IPS-18a (cell line): ENCODE results near the gene CYTH3.
A peak's percentile ranks its signal among the peaks of the same experiment; 100 is the strongest.
"Not testable (repeated sequence)": the region's sequence is repeated elsewhere in the genome, so short reads cannot be mapped to it uniquely, and the experiment has no call there.

Source experiments
- H3K27ac ChIP-seq: one replicate; pipeline ENCODE4 v1.5.1; 2013; ENCODE audit warnings: low read length
- H3K27me3 ChIP-seq: one replicate; pipeline ENCODE4 v1.6.1; 2013; ENCODE audit warnings: mild to moderate bottlenecking, low read length; ENCODE audit not compliant: control insufficient read depth, insufficient read depth
- H3K36me3 ChIP-seq: one replicate; pipeline ENCODE4 v1.6.1; 2013; ENCODE audit warnings: low read depth, low read length; ENCODE audit not compliant: control insufficient read depth
- H3K4me1 ChIP-seq: one replicate; pipeline ENCODE4 v1.6.1; 2013; ENCODE audit warnings: low read depth, low read length; ENCODE audit not compliant: control insufficient read depth
- H3K4me3 ChIP-seq: one replicate; pipeline ENCODE4 v1.5.1; 2013; ENCODE audit warnings: low read length
- H3K9ac ChIP-seq: one replicate; pipeline ENCODE4 v1.6.1; 2013; ENCODE audit warnings: mild to moderate bottlenecking, low read length, moderate library complexity
- H3K9me3 ChIP-seq: one replicate; pipeline ENCODE4 v1.6.1; 2013; ENCODE audit warnings: low read depth, low read length; ENCODE audit not compliant: control insufficient read depth

Gene CYTH3, protein sequence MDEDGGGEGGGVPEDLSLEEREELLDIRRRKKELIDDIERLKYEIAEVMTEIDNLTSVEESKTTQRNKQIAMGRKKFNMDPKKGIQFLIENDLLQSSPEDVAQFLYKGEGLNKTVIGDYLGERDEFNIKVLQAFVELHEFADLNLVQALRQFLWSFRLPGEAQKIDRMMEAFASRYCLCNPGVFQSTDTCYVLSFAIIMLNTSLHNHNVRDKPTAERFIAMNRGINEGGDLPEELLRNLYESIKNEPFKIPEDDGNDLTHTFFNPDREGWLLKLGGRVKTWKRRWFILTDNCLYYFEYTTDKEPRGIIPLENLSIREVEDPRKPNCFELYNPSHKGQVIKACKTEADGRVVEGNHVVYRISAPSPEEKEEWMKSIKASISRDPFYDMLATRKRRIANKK

DNA sequence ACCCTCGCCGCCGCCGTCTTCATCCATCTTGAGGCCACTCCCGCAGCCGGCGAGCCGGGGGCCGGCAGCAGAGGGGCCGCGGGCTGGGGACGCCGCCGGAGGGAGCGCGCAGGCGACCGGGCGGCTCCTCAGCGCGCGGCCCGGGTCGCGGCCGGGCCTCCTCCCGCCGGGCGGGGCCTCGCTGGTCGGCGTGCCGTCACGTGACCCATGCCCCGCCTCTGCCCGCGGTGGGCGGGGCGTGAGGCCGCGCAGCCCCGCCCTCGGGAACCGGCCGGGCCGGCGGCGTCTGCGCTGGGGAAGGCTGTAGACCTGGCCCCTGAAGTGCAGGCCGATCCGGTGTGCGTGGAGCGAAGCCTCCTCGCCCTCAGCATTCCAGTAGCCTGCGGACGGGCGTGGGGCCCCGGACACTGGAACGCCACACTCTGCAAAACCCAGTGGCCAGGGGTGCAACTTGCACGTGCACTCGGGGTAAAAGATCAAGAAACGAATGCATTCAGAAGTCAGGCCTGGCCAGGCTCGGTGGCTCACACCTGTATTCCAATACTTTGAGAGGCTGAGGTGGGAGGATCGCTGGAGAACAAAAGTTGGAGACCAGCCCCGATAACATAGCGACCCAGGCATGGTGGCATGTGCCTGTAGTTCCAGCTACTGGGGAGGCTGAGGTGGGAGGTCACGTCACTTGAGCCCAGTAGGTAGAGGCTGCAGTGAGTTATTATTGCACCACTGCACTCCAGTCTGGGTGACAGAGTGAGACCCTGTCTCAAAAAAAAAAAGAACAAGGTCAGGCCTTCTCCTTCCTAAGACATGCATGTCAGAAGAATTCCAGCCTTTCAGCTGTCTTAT is at the start of gene CYTH3:
Gene CYTH3, minus strand, starts transcription at position 144 of the 843 bp plus-strand sequence. Its CDS starts 117 bp downstream, at position 27.
- peak within 1 kb of the TSS; percentile 34 for H3K9ac ChIP-seq
- H3K4me3 ChIP-seq = peak within 1 kb of the TSS; percentile 85
- H3K9me3 ChIP-seq = no peaks in the 10 kb centered on the region
- H3K4me1 ChIP-seq = peaks cover 12% of the 10 kb centered on the region
- no peak within 1 kb of the TSS for H3K27ac ChIP-seq
- H3K27me3 ChIP-seq = peaks cover 24% of the 10 kb centered on the region
- H3K36me3 ChIP-seq = no peaks in the 10 kb centered on the region

- Histone ChIP-seq H3K36me3 (no peaks in the 10 kb centered on the region), H3K27ac (no peak overlapping the region), H3K9ac (no peak overlapping the region), H3K27me3 (no peaks in the 10 kb centered on the region), H3K4me1 (no peaks in the 10 kb centered on the region), H3K9me3 (no peaks in the 10 kb centered on the region), H3K4me3 (no peak overlapping the region)
Observed at GRCh38 chr7:6320791-6321190, 48.4 kb upstream of the CYTH3 start.

GRCh38 chr7:6317797-6318438 is 45.5 kb upstream of the CYTH3 start:
- Histone ChIP-seq H3K27me3 (no peaks in the 10 kb centered on the region), H3K9me3 (no peaks in the 10 kb centered on the region), H3K9ac (no peak overlapping the region), H3K27ac (no peak overlapping the region), H3K36me3 (no peaks in the 10 kb centered on the region), H3K4me3 (no peak overlapping the region), H3K4me1 (no peaks in the 10 kb centered on the region)

DNA sequence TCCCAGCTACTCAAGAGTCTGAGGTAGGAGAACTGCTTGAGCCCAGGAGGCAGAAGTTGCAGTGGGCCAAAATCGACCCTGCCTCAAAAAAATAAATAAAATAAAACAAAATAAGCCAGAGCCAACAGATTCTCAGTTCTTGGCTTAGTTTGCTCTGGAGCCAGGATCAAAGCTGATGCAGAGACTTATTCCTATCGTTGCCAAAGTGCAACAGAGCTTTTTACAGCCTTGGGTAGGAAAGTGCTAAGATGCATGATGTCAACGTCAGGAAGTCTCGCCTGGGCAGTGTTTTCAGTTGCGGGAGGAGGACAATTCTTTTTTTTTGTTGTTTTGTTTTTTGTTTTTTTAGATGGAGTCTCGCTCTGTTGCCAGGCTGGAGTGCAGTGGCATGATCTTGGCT is 43.8 kb upstream of the CYTH3 start:
- Histone ChIP-seq H3K4me3 (no peak overlapping the region), H3K4me1 (no peaks in the 10 kb centered on the region), H3K9ac (no peak overlapping the region), H3K27me3 (no peaks in the 10 kb centered on the region), H3K27ac (no peak overlapping the region), H3K9me3 (no peaks in the 10 kb centered on the region), H3K36me3 (no peaks in the 10 kb centered on the region)

GRCh38 chr7:6315746-6316145 is 43.3 kb upstream of the CYTH3 start:
- H3K4me1 ChIP-seq = no peaks in the 10 kb centered on the region
- H3K9ac ChIP-seq = no peak overlapping the region
- H3K27ac ChIP-seq = no peak overlapping the region

DNA sequence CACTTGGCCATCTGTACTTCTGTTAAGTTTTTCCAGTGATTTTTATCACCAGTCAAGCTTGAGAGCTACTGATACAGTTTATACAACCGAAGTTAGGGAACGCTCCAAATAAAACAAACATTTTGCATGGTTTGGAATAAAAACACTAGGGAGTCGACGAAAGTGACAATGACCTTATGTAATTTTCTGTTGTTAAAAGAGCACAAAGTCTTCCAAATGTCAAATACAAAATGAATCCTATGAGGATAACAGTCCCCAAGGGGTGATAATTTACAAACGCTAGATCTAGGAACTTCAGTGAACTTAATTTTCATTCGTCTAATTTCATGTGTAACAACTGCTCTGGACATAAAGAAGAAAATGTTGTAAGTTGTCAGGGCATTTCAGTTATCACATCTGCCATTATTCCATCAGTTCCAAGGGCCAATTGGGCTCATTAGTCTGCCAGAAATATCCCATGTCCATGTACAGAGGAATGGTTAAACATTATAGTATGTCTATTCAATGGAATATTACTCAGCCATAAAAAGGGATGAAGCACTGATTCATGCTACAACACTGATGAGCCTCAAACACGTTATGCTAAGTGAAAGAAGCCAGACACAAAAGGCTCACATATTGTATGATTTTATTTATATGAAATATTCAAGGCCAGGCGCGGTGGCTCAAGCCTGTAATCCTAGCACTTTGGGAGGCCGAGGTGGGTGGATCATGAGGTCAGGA is 38.0 kb upstream of the CYTH3 start:
- H3K4me3 ChIP-seq = no peak overlapping the region

More at GRCh38 chr7:6315746-6316145, 43.3 kb upstream of the CYTH3 start:
- Histone ChIP-seq H3K36me3 (no peaks in the 10 kb centered on the region), H3K9me3 (no peaks in the 10 kb centered on the region), H3K4me3 (no peak overlapping the region), H3K27me3 (no peaks in the 10 kb centered on the region)

DNA sequence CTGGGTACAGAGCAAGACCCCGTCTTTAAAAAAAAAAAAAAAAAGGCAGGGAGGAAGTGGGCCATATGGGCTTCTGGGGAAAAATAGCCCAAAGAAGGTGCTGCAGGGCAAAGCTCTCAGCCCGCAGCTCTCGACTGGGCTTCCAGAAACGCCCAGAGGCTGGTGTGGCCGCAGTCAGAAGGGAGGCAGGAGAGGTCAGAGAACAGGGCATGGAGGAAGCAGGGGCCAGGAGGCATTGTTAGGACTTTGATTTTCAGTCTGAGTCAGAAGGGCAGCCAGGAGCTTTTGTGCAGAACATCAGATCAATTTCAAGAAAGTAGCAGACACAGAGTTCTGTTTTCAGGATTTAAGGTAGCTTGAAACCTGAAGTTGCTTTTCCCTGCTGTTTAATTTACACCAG is 35.3 kb upstream of the CYTH3 start:
- no peak overlapping the region for H3K27ac ChIP-seq
- no peak overlapping the region for H3K9ac ChIP-seq
- no peaks in the 10 kb centered on the region for H3K36me3 ChIP-seq
- H3K4me1 ChIP-seq = no peaks in the 10 kb centered on the region
- H3K9me3 ChIP-seq = no peaks in the 10 kb centered on the region
- H3K27me3 ChIP-seq = no peaks in the 10 kb centered on the region
- H3K4me3 ChIP-seq = no peak overlapping the region

More for the DNA sequence above, 38.0 kb upstream of the CYTH3 start:
- H3K27ac ChIP-seq = no peak overlapping the region
- no peaks in the 10 kb centered on the region for H3K4me1 ChIP-seq
- H3K36me3 ChIP-seq = no peaks in the 10 kb centered on the region
- H3K9ac ChIP-seq = no peak overlapping the region
- no peaks in the 10 kb centered on the region for H3K9me3 ChIP-seq
- H3K27me3 ChIP-seq = no peaks in the 10 kb centered on the region

DNA sequence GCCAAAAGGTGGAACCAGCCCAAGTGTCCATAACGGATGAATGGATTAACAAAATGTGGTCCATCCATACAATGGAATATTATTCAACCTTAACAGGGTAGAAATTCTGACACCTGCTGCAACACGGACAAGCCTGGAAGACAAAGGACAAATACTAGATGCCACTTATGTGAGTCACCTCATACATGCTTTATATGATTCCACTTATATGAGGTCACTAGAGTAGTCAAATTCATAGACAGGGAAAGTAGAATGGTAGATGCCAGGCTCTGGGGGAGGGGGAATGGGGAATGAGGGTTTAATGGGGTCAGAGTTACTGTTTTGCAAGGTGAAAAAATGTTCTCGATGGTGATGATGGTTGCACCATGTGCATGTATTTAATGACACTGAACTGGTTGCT is 34.0 kb upstream of the CYTH3 start:
- Histone ChIP-seq H3K27me3 (no peaks in the 10 kb centered on the region), H3K4me3 (no peak overlapping the region), H3K4me1 (no peaks in the 10 kb centered on the region), H3K9ac (no peak overlapping the region), H3K36me3 (no peaks in the 10 kb centered on the region), H3K27ac (no peak overlapping the region), H3K9me3 (no peaks in the 10 kb centered on the region)

DNA sequence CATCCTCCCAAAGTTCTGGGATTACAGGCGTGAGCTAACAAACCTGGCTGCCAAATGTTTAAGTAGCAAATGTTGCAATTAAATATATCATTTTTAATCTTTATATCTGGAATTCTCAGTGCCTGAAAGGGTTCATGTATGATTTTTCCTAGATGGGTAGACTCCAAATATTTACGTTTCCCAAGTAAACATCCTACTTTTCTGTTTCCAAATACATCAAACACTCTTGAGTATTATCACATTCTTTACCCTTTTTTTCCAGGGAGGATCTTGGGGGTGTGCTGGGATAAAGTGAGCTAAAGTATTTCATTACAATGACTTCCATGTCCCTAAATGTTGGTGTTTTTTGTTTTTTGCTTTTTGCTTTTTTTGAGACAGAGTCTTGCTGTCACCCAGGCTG is 32.9 kb upstream of the CYTH3 start:
- Histone ChIP-seq H3K27ac (no peak overlapping the region), H3K4me3 (no peak overlapping the region), H3K4me1 (no peaks in the 10 kb centered on the region), H3K27me3 (no peaks in the 10 kb centered on the region), H3K9me3 (no peaks in the 10 kb centered on the region), H3K9ac (no peak overlapping the region), H3K36me3 (no peaks in the 10 kb centered on the region)

DNA sequence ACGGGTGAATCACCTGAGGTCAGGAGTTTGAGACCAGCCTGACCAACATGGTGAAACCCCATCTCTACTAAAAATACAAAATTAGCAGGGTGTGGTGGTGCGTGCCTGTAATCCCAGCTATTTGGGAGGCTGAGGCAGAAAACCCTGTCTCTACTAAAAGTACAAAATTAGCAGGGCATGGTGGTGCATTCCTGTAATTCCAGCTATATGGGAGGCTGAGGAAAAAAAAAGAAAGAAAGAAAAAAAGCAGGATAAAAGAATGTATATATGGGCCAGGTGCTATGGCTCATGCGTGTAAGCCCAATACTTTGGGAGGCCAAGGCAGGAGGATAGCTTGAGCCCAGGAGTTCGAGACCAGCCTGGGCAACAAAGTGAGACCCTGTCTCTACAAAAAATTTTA is 29.0 kb upstream of the CYTH3 start:
- H3K4me3 ChIP-seq, H3K9ac ChIP-seq, H3K4me1 ChIP-seq, H3K27me3 ChIP-seq, H3K9me3 ChIP-seq, H3K36me3 ChIP-seq, H3K27ac ChIP-seq: not testable (repeated sequence)

DNA sequence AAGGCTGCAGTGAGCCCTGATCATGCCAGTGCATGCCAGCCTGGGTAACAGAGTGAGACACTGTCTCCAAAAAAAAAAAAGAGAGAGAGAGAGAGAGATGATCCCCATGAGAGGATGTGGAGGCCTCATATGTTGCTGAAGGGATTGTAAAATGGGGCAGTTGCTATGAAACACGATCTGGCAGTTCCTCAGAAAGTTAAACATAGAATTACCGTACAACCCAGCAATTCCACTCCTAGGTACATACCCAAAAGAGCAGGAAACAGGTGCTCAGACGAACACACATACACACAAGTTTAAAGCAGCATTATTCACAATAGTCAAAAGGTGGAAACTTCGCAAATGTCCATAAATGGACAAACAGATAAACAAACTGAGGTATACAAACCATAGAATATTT is 27.4 kb upstream of the CYTH3 start:
- no peaks in the 10 kb centered on the region for H3K27me3 ChIP-seq
- H3K4me3 ChIP-seq = no peak overlapping the region
- no peak overlapping the region for H3K9ac ChIP-seq
- H3K27ac ChIP-seq = no peak overlapping the region
- H3K9me3 ChIP-seq = no peaks in the 10 kb centered on the region
- no peaks in the 10 kb centered on the region for H3K36me3 ChIP-seq
- no peaks in the 10 kb centered on the region for H3K4me1 ChIP-seq
